Measurements from ENCODE around the gene HOMER2. TPM values are rescaled to one million over a fixed set of nuclear protein-coding genes. Genes with fewer than 3 reads are reported as not detected.

HOMER2 gene
- total and polyA plus RNA-seq, 2 of the 13 experiments (the other 11 are each of a cell fraction or from before 2014, with no cell fraction given): 12.9 to 14.1 TPM

DNA sequence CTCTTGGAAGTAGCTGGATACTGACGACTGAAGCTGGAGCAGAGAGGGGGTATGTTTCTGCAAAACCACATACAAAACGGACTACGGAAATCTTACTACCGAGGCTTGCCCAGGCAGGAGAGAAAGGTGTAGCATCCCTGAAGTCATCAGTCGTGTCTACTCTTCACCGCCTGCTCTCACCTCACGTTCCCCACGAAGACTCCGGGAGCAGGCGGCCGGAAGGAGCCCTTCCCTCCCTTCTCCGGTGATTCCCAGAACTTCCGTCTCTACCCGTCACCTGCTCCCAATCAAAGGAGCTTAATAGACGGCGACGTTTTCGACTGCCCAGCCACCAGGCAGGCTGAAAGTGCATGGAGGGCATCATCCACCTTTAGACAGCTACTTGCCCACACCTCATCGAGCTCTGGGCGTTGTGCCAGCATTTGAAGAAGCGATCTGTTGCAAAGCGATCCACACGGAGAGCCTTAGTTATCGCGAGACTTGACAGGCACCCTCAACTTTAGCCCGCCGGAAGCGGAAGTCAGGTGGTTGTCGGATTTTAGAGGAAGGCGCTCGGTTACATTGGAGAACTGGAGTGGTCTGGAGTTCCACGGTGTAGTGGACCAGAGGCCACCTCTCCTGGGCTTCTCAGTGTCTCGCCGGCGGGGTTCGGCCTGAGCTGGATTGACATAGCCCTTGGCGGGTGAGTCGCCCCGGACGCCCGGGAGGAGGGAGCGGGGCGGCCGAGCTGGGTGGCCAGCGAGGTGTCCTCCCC lies 33.3 kb upstream of the HOMER2 start, which contains the start of gene RAMAC (continued):
- TF ChIP-seq, protein P1, sequence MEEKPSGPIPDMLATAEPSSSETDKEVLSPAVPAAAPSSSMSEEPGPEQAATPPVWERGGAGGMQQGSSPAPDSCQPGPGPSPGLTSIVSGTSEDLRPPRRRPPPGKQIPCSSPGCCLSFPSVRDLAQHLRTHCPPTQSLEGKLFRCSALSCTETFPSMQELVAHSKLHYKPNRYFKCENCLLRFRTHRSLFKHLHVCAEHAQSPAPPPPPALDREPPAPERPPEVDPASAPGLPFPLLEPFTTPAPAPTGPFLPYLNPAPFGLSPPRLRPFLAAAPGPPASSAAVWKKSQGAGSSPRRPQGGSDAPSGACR (CRISPR knock-in tag; IDR thresholded peaks at IDR 0.05): peak; percentile 46; the same call in 1 of the 2 replicates
- no peak for TF ChIP-seq ZNF775 (CRISPR knock-in tag; IDR thresholded peaks at IDR 0.05; ENCODE audit: borderline replicate concordance)
- TF ChIP-seq ZNF10 (CRISPR knock-in tag; IDR thresholded peaks at IDR 0.05; ENCODE audit: borderline replicate concordance, low read depth): no peak
- TF ChIP-seq ZNF740 (CRISPR knock-in tag; IDR thresholded peaks at IDR 0.05): no peak
- TF ChIP-seq SSRP1 (CRISPR knock-in tag; IDR thresholded peaks at IDR 0.05): no peak
- TF ChIP-seq CHD4 (IDR thresholded peaks at IDR 0.05; ENCODE audit: borderline replicate concordance, low read length): no peak
- no peak for TF ChIP-seq TCF7 (IDR thresholded peaks at IDR 0.05; ENCODE audit: low read depth)
- no peak for TF ChIP-seq RBM39 (IDR thresholded peaks at IDR 0.05; ENCODE audit: low read depth, low read length, poor library complexity, severe bottlenecking)
- TF ChIP-seq, protein P2, sequence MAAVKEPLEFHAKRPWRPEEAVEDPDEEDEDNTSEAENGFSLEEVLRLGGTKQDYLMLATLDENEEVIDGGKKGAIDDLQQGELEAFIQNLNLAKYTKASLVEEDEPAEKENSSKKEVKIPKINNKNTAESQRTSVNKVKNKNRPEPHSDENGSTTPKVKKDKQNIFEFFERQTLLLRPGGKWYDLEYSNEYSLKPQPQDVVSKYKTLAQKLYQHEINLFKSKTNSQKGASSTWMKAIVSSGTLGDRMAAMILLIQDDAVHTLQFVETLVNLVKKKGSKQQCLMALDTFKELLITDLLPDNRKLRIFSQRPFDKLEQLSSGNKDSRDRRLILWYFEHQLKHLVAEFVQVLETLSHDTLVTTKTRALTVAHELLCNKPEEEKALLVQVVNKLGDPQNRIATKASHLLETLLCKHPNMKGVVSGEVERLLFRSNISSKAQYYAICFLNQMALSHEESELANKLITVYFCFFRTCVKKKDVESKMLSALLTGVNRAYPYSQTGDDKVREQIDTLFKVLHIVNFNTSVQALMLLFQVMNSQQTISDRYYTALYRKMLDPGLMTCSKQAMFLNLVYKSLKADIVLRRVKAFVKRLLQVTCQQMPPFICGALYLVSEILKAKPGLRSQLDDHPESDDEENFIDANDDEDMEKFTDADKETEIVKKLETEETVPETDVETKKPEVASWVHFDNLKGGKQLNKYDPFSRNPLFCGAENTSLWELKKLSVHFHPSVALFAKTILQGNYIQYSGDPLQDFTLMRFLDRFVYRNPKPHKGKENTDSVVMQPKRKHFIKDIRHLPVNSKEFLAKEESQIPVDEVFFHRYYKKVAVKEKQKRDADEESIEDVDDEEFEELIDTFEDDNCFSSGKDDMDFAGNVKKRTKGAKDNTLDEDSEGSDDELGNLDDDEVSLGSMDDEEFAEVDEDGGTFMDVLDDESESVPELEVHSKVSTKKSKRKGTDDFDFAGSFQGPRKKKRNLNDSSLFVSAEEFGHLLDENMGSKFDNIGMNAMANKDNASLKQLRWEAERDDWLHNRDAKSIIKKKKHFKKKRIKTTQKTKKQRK (IDR thresholded peaks at IDR 0.05; ENCODE audit: low read length): no peak
- no peak for TF ChIP-seq NONO (IDR thresholded peaks at IDR 0.05)
- TF ChIP-seq NONO (CRISPR knock-in tag; conservative IDR thresholded peaks at IDR 0.05): peak; percentile 77
- TF ChIP-seq BRCA1 (CRISPR knock-in tag; IDR thresholded peaks at IDR 0.05): 0 out of 2 replicates have a peak, but pooled peaks have one; percentile 69
- TF ChIP-seq ZNF850 (CRISPR knock-in tag; conservative IDR thresholded peaks at IDR 0.05): no peak
- TF ChIP-seq, protein P3, sequence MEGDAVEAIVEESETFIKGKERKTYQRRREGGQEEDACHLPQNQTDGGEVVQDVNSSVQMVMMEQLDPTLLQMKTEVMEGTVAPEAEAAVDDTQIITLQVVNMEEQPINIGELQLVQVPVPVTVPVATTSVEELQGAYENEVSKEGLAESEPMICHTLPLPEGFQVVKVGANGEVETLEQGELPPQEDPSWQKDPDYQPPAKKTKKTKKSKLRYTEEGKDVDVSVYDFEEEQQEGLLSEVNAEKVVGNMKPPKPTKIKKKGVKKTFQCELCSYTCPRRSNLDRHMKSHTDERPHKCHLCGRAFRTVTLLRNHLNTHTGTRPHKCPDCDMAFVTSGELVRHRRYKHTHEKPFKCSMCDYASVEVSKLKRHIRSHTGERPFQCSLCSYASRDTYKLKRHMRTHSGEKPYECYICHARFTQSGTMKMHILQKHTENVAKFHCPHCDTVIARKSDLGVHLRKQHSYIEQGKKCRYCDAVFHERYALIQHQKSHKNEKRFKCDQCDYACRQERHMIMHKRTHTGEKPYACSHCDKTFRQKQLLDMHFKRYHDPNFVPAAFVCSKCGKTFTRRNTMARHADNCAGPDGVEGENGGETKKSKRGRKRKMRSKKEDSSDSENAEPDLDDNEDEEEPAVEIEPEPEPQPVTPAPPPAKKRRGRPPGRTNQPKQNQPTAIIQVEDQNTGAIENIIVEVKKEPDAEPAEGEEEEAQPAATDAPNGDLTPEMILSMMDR (CRISPR knock-in tag; IDR thresholded peaks at IDR 0.05): no peak
- no peak for TF ChIP-seq FOXA1 (IDR thresholded peaks at IDR 0.05)
- TF ChIP-seq FOXA1 (CRISPR knock-in tag; IDR thresholded peaks at IDR 0.05): no peak
- TF ChIP-seq GLI4 (CRISPR knock-in tag; IDR thresholded peaks at IDR 0.05; ENCODE audit: borderline replicate concordance): no peak
- TF ChIP-seq ZNF121 (CRISPR knock-in tag; IDR thresholded peaks at IDR 0.05): no peak
- TF ChIP-seq GRHL1 (CRISPR knock-in tag; conservative IDR thresholded peaks at IDR 0.05): no peak
- no peak for TF ChIP-seq ZFP1 (CRISPR knock-in tag; IDR thresholded peaks at IDR 0.05)
- TF ChIP-seq ZNF891 (CRISPR knock-in tag; IDR thresholded peaks at IDR 0.05): peak; percentile 96
- TF ChIP-seq ZNF83 (CRISPR knock-in tag; IDR thresholded peaks at IDR 0.05; ENCODE audit: borderline replicate concordance): peak; percentile 38; the same call in 1 of the 2 replicates
